Measurements from ENCODE around the gene TCOF1.
"Not testable (repeated sequence)": the region's sequence is repeated elsewhere in the genome, so short reads cannot be mapped to it uniquely, and the experiment has no call there.

The TCOF1 gene

GRCh38 chr5:150406103-150406722 lies 48.7 kb downstream of the TCOF1 start:
- peak; percentile 2 for DNase-seq

GRCh38 chr5:150406723-150407095 lies 49.2 kb downstream of the TCOF1 start:
- DNase-seq = no peak

GRCh38 chr5:150407096-150407720 lies 49.7 kb downstream of the TCOF1 start:
- DNase-seq = no peak

- DNase-seq = no peak
These were observed 50.9 kb downstream of the TCOF1 start for GRCh38 chr5:150408231-150408943.

- DNase-seq = peak; percentile 75
These were observed 52.4 kb downstream of the TCOF1 start for GRCh38 chr5:150409638-150410523.

- DNase-seq = peak; percentile 9
These were observed 53.2 kb downstream of the TCOF1 start for GRCh38 chr5:150410524-150411244.

GRCh38 chr5:150411245-150411979 lies 53.9 kb downstream of the TCOF1 start:
- DNase-seq = no peak

- DNase-seq = no peak
These were observed 55.0 kb downstream of the TCOF1 start, which contains the start of gene CD74 for GRCh38 chr5:150412319-150413175. Gene CD74 (minus strand): TSS chr5:150412910. CDS start chr5:150412749, 161 bp downstream.

GRCh38 chr5:150413176-150413901 lies 55.8 kb downstream of the TCOF1 start:
- no peak for DNase-seq

- DNase-seq = not testable (repeated sequence)
These were observed 56.6 kb downstream of the TCOF1 start for GRCh38 chr5:150413902-150414790.

- no peak for DNase-seq
These were observed 62.3 kb downstream of the TCOF1 start for GRCh38 chr5:150419630-150420270.

- no peak for DNase-seq
These were observed 64.6 kb downstream of the TCOF1 start for GRCh38 chr5:150422075-150422474.

- no peak for DNase-seq
These were observed 65.3 kb downstream of the TCOF1 start for GRCh38 chr5:150422758-150423157.

- DNase-seq = not testable (repeated sequence)
These were observed 68.7 kb downstream of the TCOF1 start for GRCh38 chr5:150426165-150426564.

GRCh38 chr5:150428106-150428876 lies 70.8 kb downstream of the TCOF1 start:
- DNase-seq = no peak

GRCh38 chr5:150428978-150429377 lies 71.5 kb downstream of the TCOF1 start:
- DNase-seq = no peak

- DNase-seq = no peak
These were observed 71.9 kb downstream of the TCOF1 start for GRCh38 chr5:150429410-150429873.

Measured in NCI-H510A treated with DMSO at 0.1 percent for 48 hours (cell line).